HG03460 (cell line): Measurements from ENCODE around the gene TAF11L14.

Experiments used
- ATAC-seq: cut with Tn5 transposase; IDR thresholded peaks from one replicate; pipeline ENCODE4 v1.9.1; 2021; ENCODE audit not compliant: unreplicated experiment

TAF11L14 gene

DNA sequence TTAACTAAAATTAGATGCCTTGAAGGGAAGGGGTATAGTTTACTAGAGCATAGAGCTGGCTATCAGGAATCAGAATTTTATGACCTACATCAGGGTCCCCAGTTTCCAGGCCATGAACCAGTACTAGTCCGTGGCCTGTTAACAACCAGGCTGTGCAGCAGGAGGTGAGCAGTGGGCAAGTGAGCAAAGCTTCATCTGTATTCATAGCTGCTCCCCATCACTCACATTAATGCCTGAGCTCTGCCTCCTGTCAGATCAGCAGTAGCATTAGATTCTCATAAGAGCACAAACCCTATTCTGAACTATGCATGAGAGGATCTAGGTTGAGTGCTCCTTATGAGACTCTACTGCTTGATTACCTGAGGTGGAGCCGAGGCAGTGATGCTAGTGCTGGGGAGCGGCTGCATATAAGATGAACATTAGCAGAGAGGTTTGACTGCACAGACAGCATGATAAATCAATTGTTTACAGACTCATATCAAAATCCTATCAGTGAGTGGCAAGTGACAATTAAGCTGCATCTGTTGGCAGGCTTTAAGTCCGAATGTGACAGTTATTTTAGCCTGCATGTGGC is 44.6 kb downstream of the TAF11L14 start:
- no peak for ATAC-seq

GRCh38 chr5:17679597-17680203 is 45.4 kb downstream of the TAF11L14 start:
- ATAC-seq, result no peak

- ATAC-seq, result no peak
These were observed 46.5 kb downstream of the TAF11L14 start for GRCh38 chr5:17680737-17681136.
